Measurements from ENCODE around the gene PHC3.
A peak's percentile ranks its signal among the peaks of the same experiment; 100 is the strongest.
"Not testable (repeated sequence)": the region's sequence is repeated elsewhere in the genome, so short reads cannot be mapped to it uniquely, and the experiment has no call there.

PHC3 gene

GRCh38 chr3:170149016-170149415, 32.5 kb downstream of the PHC3 start:
- DNase-seq: no peak
- intact Hi-C loops (cut with DNase I): no loop called here

GRCh38 chr3:170145278-170145677, 36.3 kb downstream of the PHC3 start:
- intact Hi-C loops (cut with DNase I): no loop called here
- DNase-seq: peak in 13 of 42 donors; percentile 6 to 63 (median 28)

GRCh38 chr3:170144437-170144843, 37.1 kb downstream of the PHC3 start:
- no peak for DNase-seq
- intact Hi-C loops (cut with DNase I): no loop called here

- intact Hi-C loops (cut with DNase I): no loop called here
- DNase-seq: no peak
These were observed 39.2 kb downstream of the PHC3 start for GRCh38 chr3:170142373-170142772.

- intact Hi-C loops (cut with DNase I): no loop called here
- DNase-seq: no peak
These were observed 43.5 kb downstream of the PHC3 start for GRCh38 chr3:170137986-170138385.

GRCh38 chr3:170132335-170132734, 49.2 kb downstream of the PHC3 start:
- intact Hi-C loops (cut with DNase I): no loop called here
- DNase-seq: no peak

- no peak for DNase-seq
- intact Hi-C loops (cut with DNase I): no loop called here
These were observed 51.0 kb downstream of the PHC3 start for GRCh38 chr3:170130532-170130931.

GRCh38 chr3:170128977-170129431, 52.5 kb downstream of the PHC3 start:
- no peak for DNase-seq
- intact Hi-C loops (cut with DNase I): no loop called here

GRCh38 chr3:170128259-170128976, 53.1 kb downstream of the PHC3 start:
- DNase-seq: peak in 2 of 42 donors; percentile 10 to 40
- intact Hi-C loops (cut with DNase I): no loop called here

GRCh38 chr3:170117134-170117533, 64.4 kb downstream of the PHC3 start:
- DNase-seq: no peak
- intact Hi-C loops (cut with DNase I): no loop called here

- DNase-seq; intact Hi-C loops (cut with DNase I): not testable (repeated sequence)
These were observed 67.4 kb downstream of the PHC3 start for GRCh38 chr3:170114165-170114564.

- no peak for DNase-seq
- intact Hi-C loops (cut with DNase I): no loop called here
These were observed 70.3 kb downstream of the PHC3 start for GRCh38 chr3:170111147-170111771.

GRCh38 chr3:170109579-170110293, 71.8 kb downstream of the PHC3 start:
- no peak for DNase-seq
- intact Hi-C loops (cut with DNase I): no loop called here

GRCh38 chr3:170108955-170109354, 72.6 kb downstream of the PHC3 start:
- intact Hi-C loops (cut with DNase I): no loop called here

GRCh38 chr3:170107941-170108340, 73.6 kb downstream of the PHC3 start:
- intact Hi-C loops (cut with DNase I): no loop called here
- DNase-seq: no peak

More at GRCh38 chr3:170108955-170109354, 72.6 kb downstream of the PHC3 start:
- no peak for DNase-seq

GRCh38 chr3:170102431-170102830, 79.1 kb downstream of the PHC3 start:
- no peak for DNase-seq
- intact Hi-C loops (cut with DNase I): no loop called here

GRCh38 chr3:170100944-170101343, 80.6 kb downstream of the PHC3 start:
- intact Hi-C loops (cut with DNase I): no loop called here
- no peak for DNase-seq

GRCh38 chr3:170098753-170099152, 82.8 kb downstream of the PHC3 start:
- intact Hi-C loops (cut with DNase I): no loop called here
- no peak for DNase-seq

GRCh38 chr3:170096342-170096741, 85.2 kb downstream of the PHC3 start:
- intact Hi-C loops (cut with DNase I): no loop called here
- no peak for DNase-seq

GRCh38 chr3:170095771-170096170, 85.8 kb downstream of the PHC3 start:
- intact Hi-C loops (cut with DNase I): no loop called here
- no peak for DNase-seq
